GM12892 (cell line): ENCODE measurements around the gene HBE1.

ENCODE experiments used
- POLR2A ChIP-seq: IDR thresholded peaks from 2 replicates; pipeline ENCODE4 v1.6.1; 2011; ENCODE audit warnings: low read depth, low read length, control low read depth
- POLR2AphosphoS5 ChIP-seq: IDR thresholded peaks from 2 replicates; pipeline ENCODE4 v1.6.1; 2011; ENCODE audit warnings: low read depth, low read length, control low read depth
- TAF1 ChIP-seq: IDR thresholded peaks from 2 replicates; pipeline ENCODE4 v1.6.1; 2011; ENCODE audit warnings: low read depth, mild to moderate bottlenecking, control low read depth, low read length, borderline replicate concordance

GRCh38 chr11:5237420-5237819 is 32.3 kb downstream of the HBE1 start:
- TF ChIP-seq POLR2AphosphoS5: no peak
- TF ChIP-seq POLR2A: no peak
- no peak for TF ChIP-seq TAF1
